ENCODE data around the gene PHYH. TPM values are rescaled to one million over a fixed set of nuclear protein-coding genes. Genes with fewer than 3 reads are reported as not detected.
"Not testable (repeated sequence)": the region's sequence is repeated elsewhere in the genome, so short reads cannot be mapped to it uniquely, and the experiment has no call there.

Gene PHYH
- total RNA-seq, 4 donors from 2014 or later, result 16.1 to 90.1 (median 49.2) TPM

- TF ChIP-seq EP300 (IDR thresholded peaks at IDR 0.05; ENCODE audit: low read depth) (no peak), POLR2AphosphoS5 (IDR thresholded peaks at IDR 0.05) (no peak), CTCF (IDR thresholded peaks at IDR 0.05) (no peak), POLR2A (IDR thresholded peaks at IDR 0.05) (no peak)
- Histone ChIP-seq H3K27me3 (no peaks in the 10 kb centered on the region), H3K4me3 (no peak overlapping the region), H3K36me3 (peaks cover 0 to 18% (median 6%) of the 10 kb centered on the region in 4 donors), H3K4me1 (no peaks in the 10 kb centered on the region), H3K9me3 (no peaks in the 10 kb centered on the region), H3K27ac (no peak overlapping the region)
- intact Hi-C loops (cut with DNase I; ENCODE audit: low total_unique reads), result no loop called here
- WGBS, 2 donors (ENCODE audit: low coverage in 1 of 2), result 92 to 100% methylated on average over 13 to 19 of the region's 19 CpGs
- in situ Hi-C loops (cut with MboI; ENCODE audit: low pct_ligation_motif_present in 1 of 4, low pct_unique_long_range_greater_than_20kb in 1 of 4, low sequenced_read_pairs in 3 of 4), result no loop called here
- DNase-seq, result no peak
Measured at GRCh38 chr10:13291821-13292773, 7.8 kb downstream of the PHYH start.

GRCh38 chr10:13291061-13291460 is 8.8 kb downstream of the PHYH start:
- 90 to 97% methylated on average over 3 to 4 of the region's 4 CpGs for WGBS, 2 donors (ENCODE audit: low coverage in 1 of 2)
- intact Hi-C loops (cut with DNase I; ENCODE audit: low total_unique reads) (no loop called here), in situ Hi-C loops (cut with MboI; ENCODE audit: low pct_ligation_motif_present in 1 of 4, low pct_unique_long_range_greater_than_20kb in 1 of 4, low sequenced_read_pairs in 3 of 4) (no loop called here)
- Histone ChIP-seq H3K4me3 (no peak overlapping the region), H3K27ac (no peak overlapping the region), H3K9me3 (no peaks in the 10 kb centered on the region), H3K27me3 (no peaks in the 10 kb centered on the region), H3K4me1 (no peaks in the 10 kb centered on the region), H3K36me3 (peaks cover 0 to 18% (median 6%) of the 10 kb centered on the region in 4 donors)
- DNase-seq, result no peak
- TF ChIP-seq POLR2AphosphoS5 (IDR thresholded peaks at IDR 0.05) (no peak), EP300 (IDR thresholded peaks at IDR 0.05; ENCODE audit: low read depth) (no peak), POLR2A (IDR thresholded peaks at IDR 0.05) (no peak), CTCF (IDR thresholded peaks at IDR 0.05) (no peak)

- H3K36me3 ChIP-seq, result peaks cover 0 to 17% (median 6%) of the 10 kb centered on the region in 4 donors
- 89 to 100% methylated on average over 1 to 4 of the region's 4 CpGs for WGBS, 2 donors (ENCODE audit: low coverage in 1 of 2)
- DNase-seq, result no peak
- TF ChIP-seq POLR2A (IDR thresholded peaks at IDR 0.05) (no peak), CTCF (IDR thresholded peaks at IDR 0.05) (no peak), EP300 (IDR thresholded peaks at IDR 0.05; ENCODE audit: low read depth) (no peak), POLR2AphosphoS5 (IDR thresholded peaks at IDR 0.05) (no peak)
- in situ Hi-C loops (cut with MboI; ENCODE audit: low pct_ligation_motif_present in 1 of 4, low pct_unique_long_range_greater_than_20kb in 1 of 4, low sequenced_read_pairs in 3 of 4), result no loop called here
- H3K27me3 ChIP-seq, result no peaks in the 10 kb centered on the region
- intact Hi-C loops (cut with DNase I; ENCODE audit: low total_unique reads), result no loop called here
- H3K27ac ChIP-seq, result no peak overlapping the region
- H3K9me3 ChIP-seq, result no peaks in the 10 kb centered on the region
- peaks cover 0 to 7% (median 2%) of the 10 kb centered on the region in 4 donors for H3K4me1 ChIP-seq
- no peak overlapping the region for H3K4me3 ChIP-seq
Measured at GRCh38 chr10:13284050-13284449, 15.8 kb downstream of the PHYH start.

- intact Hi-C loops (cut with DNase I; ENCODE audit: low total_unique reads); DNase-seq; in situ Hi-C loops (cut with MboI; ENCODE audit: low pct_ligation_motif_present in 1 of 4, low pct_unique_long_range_greater_than_20kb in 1 of 4, low sequenced_read_pairs in 3 of 4); H3K4me1 ChIP-seq; H3K27me3 ChIP-seq; H3K9me3 ChIP-seq; H3K27ac ChIP-seq; H3K4me3 ChIP-seq: not testable (repeated sequence)
- 83 to 90% methylated on average over 2 to 6 of the region's 6 CpGs for WGBS, 2 donors (ENCODE audit: low coverage in 1 of 2)
- peaks cover 0 to 17% (median 4%) of the 10 kb centered on the region in 4 donors for H3K36me3 ChIP-seq
Measured at GRCh38 chr10:13282348-13282747, 17.5 kb downstream of the PHYH start.

Measured in transverse colon (tissue), 4 donors.